ENCODE data around the gene ADAMTS2. TPM values are rescaled to one million over a fixed set of nuclear protein-coding genes. Genes with fewer than 3 reads are reported as not detected.

Gene ADAMTS2
- polyA plus RNA-seq, 3 donors from 2014 or later = 0.03 TPM; not detected in 2

GRCh38 chr5:179237770-179238627 lies 107.3 kb downstream of the ADAMTS2 start:
- Mint-ChIP-seq H3K36me3 (no peaks in the 10 kb centered on the region), H3K27ac (no peak overlapping the region), H3K27me3 (ENCODE audit: low read depth in 3 of 3) (peaks cover 2% of the 10 kb centered on the region in 3 donors), H3K9me3 (no peaks in the 10 kb centered on the region), H3K4me3 (no peak overlapping the region), H3K4me1 (no peaks in the 10 kb centered on the region)
- no peak for DNase-seq

DNA sequence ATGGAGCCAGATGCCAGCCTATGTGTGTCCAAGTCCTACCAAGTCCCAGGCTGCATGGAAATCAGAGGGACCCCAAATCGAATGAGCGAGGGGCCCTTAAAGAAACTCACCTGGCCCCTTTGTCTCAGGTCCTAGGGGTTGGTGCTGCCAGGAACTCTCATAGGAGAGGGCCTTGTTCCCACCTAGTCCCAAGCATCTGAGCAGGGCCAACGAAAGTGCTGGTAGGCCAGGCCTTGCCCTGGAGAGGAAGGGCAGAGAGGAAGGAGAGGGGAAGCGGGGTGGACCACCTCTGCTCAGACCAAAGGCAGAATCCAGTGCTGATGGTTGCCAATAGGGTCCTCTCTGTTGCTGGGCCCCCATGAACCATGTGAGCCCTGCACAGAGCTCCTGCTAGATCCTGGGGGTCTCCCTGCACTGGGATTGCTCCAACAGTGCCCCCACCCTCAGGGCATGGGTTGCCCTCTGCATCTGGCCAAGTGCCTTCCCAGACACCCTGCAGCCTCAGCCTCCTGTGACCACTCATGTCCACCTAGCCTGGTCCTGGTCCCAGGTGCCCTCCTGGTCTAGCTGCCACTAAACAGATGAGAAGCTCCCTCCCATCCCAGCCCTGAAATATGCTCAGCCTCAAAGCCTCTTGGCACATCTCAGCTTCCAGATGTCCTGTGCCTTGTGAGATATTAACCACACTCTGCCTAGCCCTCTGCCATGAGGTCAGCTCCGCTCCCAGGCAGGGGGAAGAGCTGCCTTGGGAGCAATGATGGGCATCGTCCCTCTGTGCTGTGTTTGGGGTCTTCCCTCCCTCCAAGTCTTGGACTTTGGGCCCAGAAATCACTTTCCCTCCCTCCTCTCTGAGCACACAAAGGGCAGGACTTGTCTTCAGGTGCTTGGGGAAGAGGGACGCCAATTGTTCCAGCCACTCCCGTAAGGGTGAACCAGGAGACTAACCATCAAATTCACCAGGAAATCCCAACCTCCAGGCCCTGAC lies 109.6 kb downstream of the ADAMTS2 start:
- no peaks in the 10 kb centered on the region for H3K4me1 Mint-ChIP-seq

DNA sequence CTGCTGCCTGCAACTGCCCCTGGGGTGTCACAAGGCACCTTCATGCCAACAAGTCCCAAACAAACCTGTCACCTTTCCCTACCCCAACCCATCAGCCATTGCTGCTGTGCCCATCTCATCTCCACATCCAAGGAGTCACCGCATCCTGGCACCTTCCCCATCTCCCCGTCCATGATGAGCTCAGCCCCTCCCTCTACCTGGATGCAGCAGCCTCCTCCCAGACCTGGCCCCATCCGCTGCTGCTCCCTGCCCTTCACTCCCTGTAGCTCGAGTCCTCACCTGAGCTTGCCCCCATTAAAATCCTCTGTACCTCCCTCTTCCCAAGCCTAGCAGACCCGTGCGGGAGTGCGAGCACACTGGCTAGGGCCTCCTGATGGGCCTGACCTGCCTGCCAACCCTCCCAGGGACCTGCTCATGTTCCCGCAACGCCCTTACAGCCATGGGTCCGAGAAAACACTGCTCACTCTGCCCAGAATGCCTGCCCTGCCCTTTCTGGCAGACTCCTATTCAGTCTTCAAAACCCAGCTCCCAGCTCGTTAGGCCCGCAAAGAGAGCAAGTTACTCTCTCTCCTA lies 110.6 kb downstream of the ADAMTS2 start:
- no peak overlapping the region for H3K4me3 Mint-ChIP-seq
- H3K9me3 Mint-ChIP-seq = no peaks in the 10 kb centered on the region
- peaks cover 2 to 6% (median 3%) of the 10 kb centered on the region in 3 donors for H3K27me3 Mint-ChIP-seq (ENCODE audit: low read depth in 3 of 3)
- no peak overlapping the region for H3K27ac Mint-ChIP-seq
- DNase-seq = no peak
- H3K36me3 Mint-ChIP-seq = no peaks in the 10 kb centered on the region
- H3K4me1 Mint-ChIP-seq = no peaks in the 10 kb centered on the region

More for the DNA sequence above, 109.6 kb downstream of the ADAMTS2 start:
- no peaks in the 10 kb centered on the region for H3K9me3 Mint-ChIP-seq
- H3K4me3 Mint-ChIP-seq = no peak overlapping the region
- no peak overlapping the region for H3K27ac Mint-ChIP-seq
- no peak for DNase-seq
- H3K27me3 Mint-ChIP-seq (ENCODE audit: low read depth in 3 of 3) = peaks cover 2 to 4% (median 2%) of the 10 kb centered on the region in 3 donors
- no peaks in the 10 kb centered on the region for H3K36me3 Mint-ChIP-seq

- Mint-ChIP-seq H3K27me3 (ENCODE audit: low read depth in 3 of 3) (peaks cover 2 to 9% (median 3%) of the 10 kb centered on the region in 3 donors), H3K36me3 (no peaks in the 10 kb centered on the region), H3K4me1 (no peaks in the 10 kb centered on the region), H3K4me3 (no peak overlapping the region), H3K27ac (no peak overlapping the region), H3K9me3 (no peaks in the 10 kb centered on the region)
- no peak for DNase-seq
These were observed 111.2 kb downstream of the ADAMTS2 start for GRCh38 chr5:179233909-179234562.

DNA sequence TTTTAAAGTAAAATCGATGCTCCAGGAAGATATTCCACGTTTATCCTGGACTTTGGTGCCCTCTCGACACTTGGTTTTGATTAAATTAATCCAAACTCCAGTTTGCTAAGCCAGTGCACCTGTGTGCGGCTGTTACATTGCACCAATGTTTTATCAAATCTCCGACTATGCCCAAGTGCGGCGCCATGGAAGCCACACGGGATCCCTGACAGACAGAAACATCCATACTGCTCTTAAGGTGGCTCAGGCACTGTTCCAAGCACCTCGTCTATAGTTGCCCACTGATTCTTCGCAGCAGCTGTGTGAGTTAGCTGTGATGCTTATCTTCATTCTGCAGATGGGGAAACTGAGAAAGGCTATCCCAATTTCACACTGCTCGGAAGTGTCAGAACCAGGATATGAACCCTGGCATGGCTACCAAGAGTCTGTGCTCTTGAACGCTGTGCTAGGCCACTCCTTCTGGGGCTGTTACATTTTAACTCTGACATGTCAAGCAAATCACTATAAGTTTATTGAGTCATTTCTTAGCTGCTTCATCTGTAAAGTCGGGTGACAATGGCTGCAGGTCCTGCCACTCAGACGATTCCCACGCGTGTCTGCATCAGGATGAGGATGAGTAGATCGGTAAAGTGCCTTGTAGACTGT lies 113.0 kb downstream of the ADAMTS2 start:
- no peaks in the 10 kb centered on the region for H3K9me3 Mint-ChIP-seq
- no peak overlapping the region for H3K27ac Mint-ChIP-seq
- H3K4me1 Mint-ChIP-seq = no peaks in the 10 kb centered on the region
- peaks cover 0 to 8% (median 1%) of the 10 kb centered on the region in 3 donors for H3K27me3 Mint-ChIP-seq (ENCODE audit: low read depth in 3 of 3)
- H3K36me3 Mint-ChIP-seq = no peaks in the 10 kb centered on the region
- no peak overlapping the region for H3K4me3 Mint-ChIP-seq
- DNase-seq = no peak

GRCh38 chr5:179231309-179231708 lies 114.0 kb downstream of the ADAMTS2 start:
- peaks cover 0 to 8% (median 1%) of the 10 kb centered on the region in 3 donors for H3K27me3 Mint-ChIP-seq (ENCODE audit: low read depth in 3 of 3)
- no peak overlapping the region for H3K4me3 Mint-ChIP-seq
- DNase-seq = no peak
- no peaks in the 10 kb centered on the region for H3K4me1 Mint-ChIP-seq
- no peaks in the 10 kb centered on the region for H3K36me3 Mint-ChIP-seq
- H3K27ac Mint-ChIP-seq = no peak overlapping the region
- no peaks in the 10 kb centered on the region for H3K9me3 Mint-ChIP-seq

DNA sequence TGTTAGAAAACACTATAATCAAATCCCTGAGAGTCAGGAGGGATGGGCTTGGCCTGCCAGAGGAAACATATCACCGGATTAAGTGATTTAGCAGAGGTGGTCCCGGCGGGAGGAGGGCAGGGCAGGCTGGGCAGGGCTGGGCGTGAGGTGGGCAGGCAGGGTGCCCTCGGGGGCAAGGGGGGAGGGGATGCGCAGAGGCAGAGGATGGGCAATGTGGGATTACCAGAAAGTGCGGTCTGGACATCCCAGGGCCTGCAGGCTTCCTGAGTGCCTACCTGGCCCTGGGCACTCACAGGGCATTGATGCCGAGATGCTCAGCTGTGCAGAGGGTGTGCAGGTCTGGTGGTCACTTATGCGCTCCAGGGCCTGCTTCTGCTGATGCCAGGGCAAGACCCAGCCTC lies 115.2 kb downstream of the ADAMTS2 start:
- H3K27ac Mint-ChIP-seq = no peak overlapping the region

GRCh38 chr5:179229331-179229831 lies 115.9 kb downstream of the ADAMTS2 start:
- no peak for DNase-seq
- Mint-ChIP-seq H3K27ac (no peak overlapping the region), H3K27me3 (ENCODE audit: low read depth in 3 of 3) (peaks cover 0 to 10% (median 1%) of the 10 kb centered on the region in 3 donors), H3K4me1 (no peaks in the 10 kb centered on the region), H3K4me3 (no peak overlapping the region), H3K36me3 (no peaks in the 10 kb centered on the region), H3K9me3 (no peaks in the 10 kb centered on the region)

More for the DNA sequence above, 115.2 kb downstream of the ADAMTS2 start:
- H3K27me3 Mint-ChIP-seq (ENCODE audit: low read depth in 3 of 3) = peaks cover 0 to 10% (median 1%) of the 10 kb centered on the region in 3 donors
- H3K4me3 Mint-ChIP-seq = no peak overlapping the region
- no peaks in the 10 kb centered on the region for H3K9me3 Mint-ChIP-seq
- no peak for DNase-seq
- no peaks in the 10 kb centered on the region for H3K4me1 Mint-ChIP-seq
- H3K36me3 Mint-ChIP-seq = no peaks in the 10 kb centered on the region

DNA sequence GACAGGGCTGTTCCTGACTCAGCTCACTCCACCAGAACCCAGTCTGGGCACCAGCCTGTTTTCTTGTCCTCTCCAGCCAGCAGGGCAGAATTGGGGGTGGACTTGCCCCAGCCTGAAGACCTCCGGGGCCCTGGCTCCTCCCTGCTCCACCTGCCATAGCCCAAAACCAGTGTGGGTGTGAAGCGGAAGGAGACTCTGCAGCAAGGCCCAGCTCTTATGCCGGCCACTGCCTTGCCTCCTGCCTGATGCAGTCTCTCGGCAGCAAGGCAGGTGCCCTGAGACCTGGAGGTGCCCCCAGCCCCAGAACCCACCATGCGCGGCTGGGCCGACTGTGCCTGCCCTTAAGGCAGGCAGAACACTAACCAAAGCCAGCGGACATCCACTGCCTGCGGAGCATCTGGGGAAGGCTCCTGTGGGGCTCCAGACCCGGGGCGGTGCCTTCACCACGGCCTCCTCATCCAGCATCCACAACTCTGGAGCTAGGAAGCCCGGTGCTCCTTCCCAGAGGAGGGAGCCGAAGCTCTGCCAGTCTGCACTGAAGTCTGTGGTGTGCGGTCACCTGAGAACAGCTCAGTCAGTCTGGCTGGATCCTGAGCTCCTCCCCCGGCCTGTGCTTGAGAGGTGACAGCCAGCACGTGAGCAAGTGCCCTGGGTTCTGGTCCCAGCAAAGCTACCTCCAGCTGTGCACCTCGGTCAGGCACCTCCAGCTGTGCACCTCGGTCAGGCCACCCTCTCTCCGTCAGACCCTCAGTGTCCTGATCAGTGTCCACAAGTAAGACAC lies 116.7 kb downstream of the ADAMTS2 start:
- no peak overlapping the region for H3K4me3 Mint-ChIP-seq
- H3K4me1 Mint-ChIP-seq = no peaks in the 10 kb centered on the region
- peaks cover 1 to 10% (median 1%) of the 10 kb centered on the region in 3 donors for H3K27me3 Mint-ChIP-seq (ENCODE audit: low read depth in 3 of 3)
- no peak for DNase-seq
- no peak overlapping the region for H3K27ac Mint-ChIP-seq
- peaks cover 0 to under 1% (median 0%) of the 10 kb centered on the region in 6 donors for H3K9me3 Mint-ChIP-seq
- H3K36me3 Mint-ChIP-seq = no peaks in the 10 kb centered on the region

DNA sequence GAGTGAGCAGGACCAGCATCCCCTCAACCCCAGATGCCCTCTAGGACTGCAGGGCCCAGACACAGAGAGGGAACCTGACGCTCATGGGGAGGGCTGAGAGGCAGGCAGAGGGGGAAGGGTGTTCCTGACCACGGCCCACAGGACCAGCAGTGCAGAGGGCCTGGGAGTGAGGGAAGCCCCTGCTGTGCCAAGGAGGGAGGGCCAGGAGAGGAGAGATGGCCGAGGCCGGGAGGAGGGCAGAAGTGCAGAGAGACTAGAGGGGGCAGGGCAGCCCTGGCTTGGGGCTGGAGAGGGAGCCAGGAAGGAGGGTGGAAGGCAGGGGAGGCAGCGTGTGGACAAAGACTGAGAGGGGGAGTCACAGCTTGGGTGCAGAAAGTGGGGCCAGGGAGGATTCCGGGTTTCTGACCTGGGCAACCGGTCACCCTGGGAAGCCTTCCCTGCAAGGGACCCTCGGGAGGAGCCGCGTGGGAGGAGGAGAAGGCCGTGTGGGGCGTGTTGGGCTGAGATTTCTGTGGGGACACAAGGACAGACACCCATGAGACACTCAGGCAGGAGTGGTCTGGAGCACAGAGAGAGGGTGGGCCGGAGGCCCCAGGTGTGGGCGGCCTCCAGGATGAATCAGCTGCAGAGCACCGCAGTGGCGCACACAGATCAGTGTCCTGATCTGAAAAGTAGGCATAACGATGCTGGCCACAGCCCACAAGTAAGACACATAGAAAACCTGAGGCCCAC lies 117.5 kb downstream of the ADAMTS2 start:
- H3K9me3 Mint-ChIP-seq = peaks cover 0 to 6% (median 0%) of the 10 kb centered on the region in 6 donors
- no peaks in the 10 kb centered on the region for H3K36me3 Mint-ChIP-seq
- no peak overlapping the region for H3K27ac Mint-ChIP-seq
- peaks cover 1 to 10% (median 5%) of the 10 kb centered on the region in 3 donors for H3K27me3 Mint-ChIP-seq (ENCODE audit: low read depth in 3 of 3)
- no peak for DNase-seq
- no peak overlapping the region for H3K4me3 Mint-ChIP-seq
- no peaks in the 10 kb centered on the region for H3K4me1 Mint-ChIP-seq

DNA sequence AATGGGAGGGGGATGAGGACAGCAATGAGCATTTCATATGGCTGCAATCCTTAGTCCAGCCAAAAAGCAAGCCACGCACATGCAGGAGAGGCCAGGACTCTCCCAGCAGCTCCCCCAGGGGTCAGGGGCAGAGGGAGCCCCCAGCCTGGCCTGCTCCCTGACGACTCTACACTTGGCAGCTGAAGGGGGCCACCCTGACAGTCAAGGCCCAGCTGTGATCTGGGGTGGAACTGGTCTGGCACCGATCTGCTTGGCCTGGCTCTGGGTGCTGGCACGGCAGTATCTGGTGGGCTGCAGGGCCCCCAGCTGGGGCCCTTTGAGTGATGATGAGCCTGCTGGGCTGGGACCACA lies 118.1 kb downstream of the ADAMTS2 start:
- no peak for DNase-seq
- Mint-ChIP-seq H3K9me3 (peaks cover 0 to 6% (median 0%) of the 10 kb centered on the region in 6 donors), H3K27me3 (ENCODE audit: low read depth in 3 of 3) (peaks cover 1 to 10% (median 6%) of the 10 kb centered on the region in 3 donors), H3K4me3 (no peak overlapping the region), H3K36me3 (no peaks in the 10 kb centered on the region), H3K27ac (no peak overlapping the region), H3K4me1 (no peaks in the 10 kb centered on the region)

DNA sequence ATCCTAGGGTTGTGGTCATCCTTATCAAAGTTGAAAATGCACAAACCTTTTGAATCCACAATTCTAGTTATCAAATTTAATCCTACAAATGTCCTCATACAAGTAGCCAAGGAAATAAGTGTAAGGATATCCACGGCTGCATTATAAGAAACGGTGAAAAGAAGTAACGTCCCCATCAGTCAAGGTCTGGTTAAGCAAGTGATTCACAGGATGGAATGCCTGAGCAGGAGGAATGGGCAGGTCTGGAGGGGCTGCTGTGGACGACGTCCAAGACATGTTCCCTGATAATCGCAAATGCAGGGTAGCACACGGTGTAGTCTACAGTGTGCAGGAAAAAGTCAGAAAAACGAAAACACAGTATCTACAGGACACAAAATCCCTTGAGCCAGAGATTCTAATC lies 118.6 kb downstream of the ADAMTS2 start:
- peaks cover 0 to 6% (median 0%) of the 10 kb centered on the region in 6 donors for H3K9me3 Mint-ChIP-seq
- H3K36me3 Mint-ChIP-seq = no peaks in the 10 kb centered on the region
- DNase-seq = no peak
- H3K27ac Mint-ChIP-seq = no peak overlapping the region
- H3K27me3 Mint-ChIP-seq (ENCODE audit: low read depth in 3 of 3) = peaks cover 1 to 9% (median 6%) of the 10 kb centered on the region in 3 donors
- H3K4me3 Mint-ChIP-seq = no peak overlapping the region
- no peaks in the 10 kb centered on the region for H3K4me1 Mint-ChIP-seq
